ENCODE results near the gene BRD9. TPM values are rescaled to one million over a fixed set of nuclear protein-coding genes. Genes with fewer than 3 reads are reported as not detected.
"Not testable (repeated sequence)": the region's sequence is repeated elsewhere in the genome, so short reads cannot be mapped to it uniquely, and the experiment has no call there.

BRD9 gene
- total RNA-seq (2014; rRNA removed; shearing (Covaris generic)): 24.0 and 27.9 TPM in 2 replicates

DNA sequence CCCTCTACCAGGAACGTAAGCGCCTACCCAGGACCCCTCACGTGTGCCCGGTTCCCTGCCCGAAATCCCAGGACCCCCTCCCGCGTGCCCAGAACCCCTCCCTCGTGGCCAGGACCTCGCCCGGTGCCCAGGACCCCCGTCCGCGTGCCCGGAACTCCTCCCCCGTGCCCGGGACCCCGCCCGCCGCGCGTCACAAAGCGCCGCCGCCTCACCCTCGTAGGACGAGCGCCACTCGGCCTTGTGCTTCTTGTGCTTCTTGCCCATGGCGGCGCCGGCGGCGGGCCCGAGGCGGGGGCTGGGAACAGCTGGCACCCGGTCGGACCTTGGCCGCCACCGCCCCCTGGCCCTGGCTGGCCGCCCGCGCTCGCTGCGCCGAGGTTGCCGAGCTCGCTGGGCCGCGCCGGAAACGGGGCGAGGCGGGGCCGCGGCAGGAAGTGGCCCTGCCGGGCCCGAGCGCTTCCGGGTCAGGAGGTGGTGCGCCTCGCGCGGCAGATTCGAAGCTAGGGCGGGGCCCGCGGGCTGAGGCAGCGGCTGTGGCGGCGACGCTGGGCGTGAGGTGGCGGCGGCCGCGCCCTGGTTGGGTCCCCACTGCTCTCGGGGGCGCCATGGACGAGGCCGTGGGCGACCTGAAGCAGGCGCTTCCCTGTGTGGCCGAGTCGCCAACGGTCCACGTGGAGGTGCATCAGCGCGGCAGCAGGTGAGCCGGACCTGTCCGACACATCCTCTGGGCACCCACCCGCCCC is at the start of gene BRD9, which contains the start of gene TRIP13:
TSS of gene BRD9 (minus strand) at position 408 of the 743 bp plus-strand sequence. CDS start at position 264, 144 bp downstream.
TSS of gene TRIP13 (plus strand) at position 491 of the 743 bp plus-strand sequence. CDS start at position 606, 115 bp downstream.
- peak; percentile 78 for DNase-seq (ENCODE audit: low read depth)

GRCh38 chr5:940741-941140 is 48.1 kb upstream of the BRD9 start:
- not testable (repeated sequence) for DNase-seq (ENCODE audit: low read depth)

DNA sequence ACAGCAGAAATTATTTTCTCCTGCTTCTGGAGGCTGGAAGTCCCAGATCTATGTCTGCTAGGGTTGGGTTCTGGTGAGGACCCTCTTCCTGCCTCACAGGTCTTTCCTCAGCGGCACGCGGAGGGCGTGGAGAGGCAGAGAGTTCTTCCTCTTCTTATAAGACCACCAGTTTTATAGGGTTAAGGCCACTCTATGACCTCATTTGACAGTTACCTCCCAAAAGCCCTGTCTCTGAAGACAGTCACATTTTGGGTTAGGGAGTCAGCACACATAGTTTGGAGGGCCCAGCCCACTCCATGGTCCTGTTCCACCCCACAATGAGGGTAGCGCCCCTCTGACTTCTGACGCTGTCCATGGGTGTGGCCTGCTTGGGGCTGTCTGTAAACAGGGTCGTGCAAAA is 46.8 kb upstream of the BRD9 start:
- DNase-seq (ENCODE audit: low read depth): no peak

DNA sequence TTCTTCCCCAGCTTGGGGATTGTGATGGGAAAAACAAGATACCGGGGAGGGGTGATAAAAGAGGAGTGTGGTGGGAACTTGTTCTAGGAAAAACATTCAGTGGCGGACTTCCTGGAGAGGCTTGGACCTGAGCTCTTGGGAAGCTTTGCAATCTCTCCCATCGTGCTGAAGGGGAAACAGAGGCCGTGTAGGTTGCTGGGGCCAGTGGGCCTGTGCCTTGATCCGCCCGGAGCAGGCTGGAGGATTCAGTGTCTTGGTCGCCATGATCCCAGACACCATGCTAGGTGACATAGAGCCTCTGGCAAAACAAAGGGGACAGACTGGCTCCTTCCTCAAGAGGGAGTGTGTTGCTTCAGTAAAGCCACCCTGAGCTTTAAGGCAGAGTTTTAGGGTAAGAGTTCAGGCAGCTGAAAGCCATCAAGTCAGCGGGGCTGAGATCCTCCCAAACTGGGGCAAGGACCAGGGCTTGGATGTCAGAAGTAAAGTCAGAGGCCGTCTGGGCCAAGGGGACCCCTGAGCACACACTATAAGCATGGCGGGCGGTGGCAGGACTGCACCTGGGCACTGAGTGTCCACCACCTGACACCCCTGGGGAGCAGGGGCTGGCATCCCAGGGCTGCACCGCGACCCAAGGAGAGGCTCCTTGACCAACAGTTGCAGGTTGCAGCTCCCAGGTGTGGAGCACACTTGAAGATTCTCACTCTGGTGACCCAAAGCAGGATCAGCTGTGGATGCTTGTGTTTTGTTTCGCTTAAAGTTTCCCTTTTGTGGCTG is 44.7 kb upstream of the BRD9 start:
- DNase-seq (ENCODE audit: low read depth): no peak

- no peak for DNase-seq (ENCODE audit: low read depth)
Measured at GRCh38 chr5:936149-937144, 43.8 kb upstream of the BRD9 start.

GRCh38 chr5:935510-936084 is 43.0 kb upstream of the BRD9 start:
- no peak for DNase-seq (ENCODE audit: low read depth)

DNA sequence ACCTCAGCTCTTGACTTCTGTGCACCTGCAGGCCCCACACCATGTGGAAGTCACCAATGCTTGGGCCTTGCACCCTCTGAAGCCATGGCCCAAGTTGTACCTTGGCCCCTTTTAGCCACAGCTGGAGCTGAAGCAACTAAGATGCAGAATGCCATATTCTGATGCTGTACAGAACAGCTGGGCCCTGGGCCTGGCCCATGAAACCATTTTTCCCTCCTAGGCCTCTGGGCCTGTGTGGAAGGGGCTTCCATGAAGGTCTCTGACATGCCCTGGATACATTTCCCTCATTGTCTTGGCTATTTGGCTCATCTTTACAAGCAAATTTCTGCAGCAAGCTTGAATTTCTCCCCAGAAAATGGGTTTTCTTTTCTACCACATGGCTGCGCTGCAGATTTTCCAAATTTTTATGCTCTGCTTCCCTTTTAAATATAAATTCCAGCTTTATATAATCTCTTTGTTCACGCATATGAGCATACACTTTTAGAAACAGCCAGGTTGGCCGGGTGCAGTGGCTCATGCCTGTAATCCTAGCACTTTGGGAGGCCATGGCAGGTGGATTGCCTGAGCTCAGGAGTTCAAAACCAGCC is 41.9 kb upstream of the BRD9 start:
- peak; percentile 57 for DNase-seq (ENCODE audit: low read depth)

DNA sequence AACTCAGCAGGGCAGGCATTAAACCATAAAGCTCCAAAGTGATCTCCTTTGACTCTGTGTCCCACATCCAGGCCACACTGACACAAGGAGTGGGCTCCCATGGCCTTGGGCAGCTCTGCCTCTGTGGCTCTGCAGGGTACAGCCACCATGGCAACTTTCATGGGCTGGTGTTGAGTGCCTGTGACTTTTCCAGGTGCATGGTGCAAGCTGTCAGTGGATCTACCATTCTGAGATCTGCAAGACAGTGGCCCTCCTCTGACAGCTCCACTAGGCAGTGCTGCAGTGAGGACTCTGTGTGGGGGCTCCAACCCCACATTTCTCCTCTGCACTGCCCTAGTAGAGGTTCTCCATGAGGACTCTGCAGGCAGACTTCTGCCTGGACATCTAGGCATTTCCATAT is 41.4 kb upstream of the BRD9 start:
- not testable (repeated sequence) for DNase-seq (ENCODE audit: low read depth)

- no peak for DNase-seq (ENCODE audit: low read depth)
Measured at GRCh38 chr5:933251-933861, 40.8 kb upstream of the BRD9 start.

DNA sequence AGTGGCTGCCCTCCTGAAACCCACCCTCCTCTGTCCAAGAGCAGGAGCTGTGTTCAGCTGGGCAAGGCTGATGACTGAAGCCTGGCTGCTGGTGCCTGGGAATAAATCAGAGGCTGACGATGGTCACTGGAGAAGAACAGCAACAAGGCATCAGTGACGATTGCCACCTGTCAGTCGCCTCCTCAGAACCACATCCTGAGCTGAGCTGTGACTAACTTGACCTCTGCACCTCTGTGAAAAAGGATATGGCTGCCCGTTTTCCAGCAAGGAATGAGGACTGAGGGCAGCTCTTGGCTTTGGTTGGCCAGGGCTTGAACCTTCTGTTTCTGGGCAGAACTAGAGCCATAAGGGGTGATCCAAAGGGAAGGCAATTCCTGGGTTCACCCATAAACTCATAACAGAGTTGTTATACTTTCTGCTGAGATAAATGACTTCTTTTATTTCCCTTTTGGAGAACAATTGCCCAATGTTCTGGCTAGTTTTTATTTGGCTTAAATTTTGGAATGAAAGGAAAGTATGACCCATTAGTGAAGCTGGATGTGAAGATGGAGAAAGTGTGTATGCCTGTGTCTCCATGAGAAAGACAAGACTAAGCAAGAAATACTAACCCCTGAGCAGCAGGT is 40.1 kb upstream of the BRD9 start:
- peak; percentile 81 for DNase-seq (ENCODE audit: low read depth)

DNA sequence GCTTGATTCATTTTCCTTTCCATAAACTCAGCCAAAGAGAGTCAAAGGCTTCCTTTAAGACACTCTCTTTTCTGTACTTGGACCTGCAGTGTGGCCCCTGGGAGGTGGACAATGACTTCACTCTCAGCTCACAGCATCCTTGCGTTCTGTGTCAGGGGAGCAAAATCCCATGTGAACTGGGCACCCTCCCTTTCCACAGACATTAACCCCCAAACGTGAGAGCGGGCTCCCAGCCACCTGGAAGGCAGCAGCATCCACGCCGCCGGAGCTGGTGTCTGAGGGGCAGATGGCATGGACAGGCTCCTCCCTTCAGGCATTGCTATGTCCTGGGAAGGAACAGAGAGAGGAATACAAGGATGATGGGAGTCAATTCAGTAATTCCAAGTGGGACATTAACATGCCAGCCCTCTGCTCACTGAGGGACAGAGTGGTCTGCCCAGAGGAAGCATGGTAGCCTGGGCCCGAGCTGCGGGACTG is 39.6 kb upstream of the BRD9 start:
- no peak for DNase-seq (ENCODE audit: low read depth)

- DNase-seq (ENCODE audit: low read depth): no peak
Measured at GRCh38 chr5:931570-932145, 39.1 kb upstream of the BRD9 start.

- peak; percentile 41 for DNase-seq (ENCODE audit: low read depth)
Measured at GRCh38 chr5:930866-931265, 38.3 kb upstream of the BRD9 start.

DNA sequence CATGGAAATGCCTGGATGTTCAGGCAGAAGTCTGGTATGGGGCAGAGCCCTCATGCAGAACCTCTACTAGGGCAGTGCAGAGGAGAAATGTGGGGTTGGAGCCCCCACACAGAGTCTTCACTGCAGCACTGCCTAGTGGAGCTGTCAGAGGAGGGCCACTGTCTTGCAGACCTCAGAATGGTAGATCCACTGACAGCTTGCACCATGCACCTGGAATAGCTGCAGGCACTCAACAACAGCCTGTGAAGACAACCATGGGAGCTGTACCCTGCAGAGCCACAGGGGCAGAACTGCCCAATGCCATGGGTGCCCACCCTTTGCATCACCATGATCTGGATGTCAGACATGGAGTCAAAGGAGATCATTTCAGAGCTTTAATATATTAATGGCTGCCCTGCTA is 37.0 kb upstream of the BRD9 start:
- DNase-seq (ENCODE audit: low read depth): no peak

DNA sequence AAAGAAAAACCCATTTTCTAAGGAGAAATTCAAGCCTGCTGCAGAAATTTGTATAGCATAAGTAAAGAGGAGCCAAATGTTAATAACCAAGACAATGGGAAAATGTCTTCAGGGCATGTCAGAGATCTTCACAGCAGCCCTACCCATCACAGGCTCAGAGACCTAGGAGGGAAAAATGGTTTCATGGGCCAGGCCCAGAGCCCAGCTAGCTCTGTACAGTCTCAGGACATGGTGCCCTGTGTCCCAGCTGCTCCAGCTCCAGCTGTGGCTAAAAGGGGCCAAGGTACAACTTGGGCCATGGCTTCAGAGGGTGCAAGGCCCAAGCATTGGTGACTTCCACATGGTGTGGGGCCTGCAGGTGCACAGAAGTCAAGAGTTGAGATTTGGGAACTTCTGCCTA is 36.6 kb upstream of the BRD9 start:
- DNase-seq (ENCODE audit: low read depth): not testable (repeated sequence)

DNA sequence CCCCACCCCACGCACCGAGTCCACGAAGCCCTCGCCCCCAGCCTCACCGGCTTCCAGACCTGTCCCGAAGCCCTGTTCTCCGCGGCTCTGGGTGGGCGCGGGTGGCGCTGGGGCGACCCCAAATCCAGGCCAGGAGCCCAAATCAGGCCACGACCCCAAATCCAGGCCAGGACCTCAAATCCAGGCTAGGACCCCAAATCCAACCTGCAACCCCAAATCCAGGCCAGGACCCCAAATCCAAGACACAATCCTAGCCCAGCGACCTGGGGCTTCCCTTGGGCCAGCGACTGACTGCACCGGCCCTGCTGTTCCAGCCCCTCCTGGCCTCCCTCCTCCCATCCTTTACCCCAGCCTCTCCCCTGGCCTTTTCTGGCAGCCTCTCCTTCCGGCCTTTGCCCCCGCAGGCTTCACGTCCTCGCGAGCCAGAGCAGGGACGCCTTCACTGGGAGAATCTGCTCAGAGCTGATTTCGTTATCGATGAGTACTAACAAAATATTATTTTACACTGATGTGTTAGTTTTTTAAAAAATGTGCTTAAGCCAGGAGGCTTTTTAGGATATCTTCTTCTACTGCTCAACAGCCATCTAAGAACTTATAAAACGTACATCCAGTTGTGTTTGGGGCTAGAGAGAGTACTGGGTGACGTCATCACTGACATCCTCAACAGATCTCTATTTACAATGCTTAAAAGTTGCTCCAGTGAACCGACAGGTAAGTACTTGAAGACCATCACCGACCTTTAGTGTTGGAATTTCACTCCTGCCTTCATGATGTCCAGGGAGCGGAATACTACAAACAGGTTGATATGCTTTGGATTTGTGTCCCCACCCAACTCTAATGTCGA is 34.8 kb upstream of the BRD9 start:
- no peak for DNase-seq (ENCODE audit: low read depth)

- no peak for DNase-seq (ENCODE audit: low read depth)
Measured at GRCh38 chr5:926417-927171, 34.0 kb upstream of the BRD9 start.

All from RPMI7951 (cell line).